Heart left ventricle (tissue), 16 donors: ENCODE data around the gene TMEM121B. TPM values are rescaled to one million over a fixed set of nuclear protein-coding genes. Genes with fewer than 3 reads are reported as not detected.

Experiments used
- ATAC-seq, 4 donors: fragments of 200-7000 bp; cut with Tn5 transposase; one replicate each; pipeline ENCODE4 v1.9.1; 2020 to 2022; ENCODE audit warnings: moderate library complexity in 4 of 4, mild to moderate bottlenecking in 3 of 4, moderate number of reproducible peaks in 1 of 4
- DNase-seq, 5 donors: peaks; one replicate each; pipeline ENCODE4 v3.0.0-alpha.2; 2020
- H3K27ac ChIP-seq, 12 donors: fragments of 200-600 bp; sonication (generic) in 4 of 12; one replicate each; pipeline versions ENCODE4 v1.5.0 to v1.8.0; 2016 to 2022; ENCODE audit warnings: mild to moderate bottlenecking in 2 of 12
- H3K27me3 ChIP-seq, 9 donors: fragments of 200-600 bp; sonication (generic) in 2 of 9; one replicate each; pipeline versions ENCODE4 v1.5.1 to v1.8.0; 2016 to 2022; ENCODE audit warnings: mild to moderate bottlenecking in 3 of 9
- H3K36me3 ChIP-seq, 9 donors: fragments of 200-600 bp; sonication (generic) in 2 of 9; one replicate each; pipeline versions ENCODE4 v1.5.0 to v1.8.0; 2018 to 2022; ENCODE audit warnings: mild to moderate bottlenecking in 2 of 9
- H3K4me1 ChIP-seq, 12 donors: fragments of 200-600 bp; sonication (generic) in 4 of 12; one replicate each; pipeline versions ENCODE4 v1.5.0 to v1.8.0; 2016 to 2022; ENCODE audit warnings: mild to moderate bottlenecking in 3 of 12
- H3K4me3 ChIP-seq, 12 donors: fragments of 200-600 bp; sonication (generic) in 4 of 12; one replicate each; pipeline versions ENCODE4 v1.5.0 to v1.8.0; 2017 to 2022; ENCODE audit warnings: mild to moderate bottlenecking in 9 of 12, moderate library complexity in 4 of 12
- H3K9me3 ChIP-seq, 12 donors: fragments of 200-600 bp; sonication (generic) in 4 of 12; one replicate each; pipeline versions ENCODE4 v1.5.0 to v1.8.0; 2016 to 2022; ENCODE audit warnings: mild to moderate bottlenecking in 1 of 12
- CTCF ChIP-seq, 12 donors: fragments of 200-600 bp; sonication (generic) in 4 of 12; IDR thresholded peaks; one replicate each; pipeline versions ENCODE4 v1.5.0 to v1.8.0; 2018 to 2022; ENCODE audit warnings: antibody characterized with exemption in 12 of 12, mild to moderate bottlenecking in 5 of 12
- POLR2A ChIP-seq, 2 donors: fragments of 450-650 bp; IDR thresholded peaks; one replicate each; pipeline ENCODE4 v1.6.1; 2017; ENCODE audit warnings: antibody characterized with exemption in 2 of 2, mild to moderate bottlenecking in 2 of 2, moderate library complexity in 2 of 2
- WGBS, 4 donors: extraction: QIAGEN DNeasy Blood & Tissue Kit in 2 of 4; methylation state at CpG; one replicate each; pipeline versions ENCODE4 v1.1.5 to v1.1.7; 2013 to 2018; 5-methylcytosine and 5-hydroxymethylcytosine counted together
- intact Hi-C, 10 donors: fragments of 100-400 bp; cut with DNase I; formaldehyde crosslinking; loops; one replicate each; pipeline versions ENCODE4 v1.11.1 to v1.14.2; 2022
- polyA plus RNA-seq, 2 donors: library from polyadenylated mRNA; stranded (reverse); fragments of 200-250 nt; gene quantifications; one replicate each; pipeline ENCODE4 v1.2.3, GENCODE V29; 2013
- total RNA-seq, 9 donors: library from RNA; depleted of rRNA in 2 of 9; stranded (reverse); fragments of >200 nt in 2 of 9; fragmentation: NEBNext Ultra II Directional in 3 of 9; extraction: Animal tissue kit (Norgen Biotek cat#: 25700) in 3 of 9; gene quantifications; one replicate each; pipeline versions ENCODE4 v1.1.0 to v1.2.4, GENCODE V29; 2016 to 2023
- donor health status: ischemic (EF 13 %, LVEDD 7.1; RV severe dilation, severe dysfunction).
- donor health status: healthy with polysubstance abuse.
- donor health status: DM: no; HTN: yes; CAD: no.
- donor health status: DM: no; HTN: no; CAD: no.
- donor health status: ischemic (EF 25% LVEDD 6.9; RV normal size, moderate dysfunction).
- donor health status: ischemic (EF 25% LVEDD 5.7; RV mildly dilated, moderate dysfunction).
- donor health status: healthy.
- donor health status: DM: yes; HTN: yes; CAD: no.
- donor health status: ischemic (EF 35%, LVEDD 5.7; RV mildly dilated, moderate dysfunction).
- donor health status: nonischemic (EF 11% LVEDD 7.7; RV severe dilation, severe dysfunction).
- donor health status: DM: yes; HTN: yes; CAD: no.
- donor health status: PGD.
- donor health status: ischemic (EF 29% LVEDD 5.4; RV normal size, mild dysfunction).
- donor health status: nonischemic (EF 23%, LVEDD 6.1; RV moderate dilation, normal function).

Gene TMEM121B
- total and polyA plus RNA-seq, 11 donors, result 0.49 to 3.3 (median 1.7) TPM

- peaks cover 0 to 13% (median 0%) of the 10 kb centered on the region in 9 donors for H3K27me3 ChIP-seq
- H3K9me3 ChIP-seq, result no peaks in the 10 kb centered on the region
- 0 to 1% (median 0%) methylated on average over 21 to 70 of the region's 70 CpGs for WGBS, 4 donors
- peak overlapping the region; percentile 55 to 79 (median 65) for H3K4me3 ChIP-seq
- ATAC-seq, result peak in 1 of 4 donors; percentile 17
- H3K36me3 ChIP-seq, result no peaks in the 10 kb centered on the region
- intact Hi-C loops, result loop anchor here in 4 of 10 donors (1.0 to 5.0 kb wide), 6 partner anchors 11 to 52 kb away; partner anchors contain the start of gene HDHD5 (in 2 of the 4)
- H3K4me1 ChIP-seq, result peaks cover 0 to 48% (median 19%) of the 10 kb centered on the region in 12 donors
- DNase-seq, result peak in 1 of 5 donors; percentile 64
- TF ChIP-seq CTCF (IDR thresholded peaks at IDR 0.05) (no peak), POLR2A (IDR thresholded peaks at IDR 0.05) (no peak)
- H3K27ac ChIP-seq, result peak overlapping the region; percentile 46 to 87 (median 64)
These were observed 388 bp downstream of the TMEM121B start for GRCh38 chr22:17120711-17121232.

- Histone ChIP-seq H3K27ac (peak overlapping the region in 1 of 12 donors; percentile 75), H3K27me3 (peaks cover 0 to 13% (median 0%) of the 10 kb centered on the region in 9 donors), H3K4me3 (peak overlapping the region in 8 of 12 donors; percentile 16 to 79 (median 63)), H3K36me3 (no peaks in the 10 kb centered on the region), H3K9me3 (no peaks in the 10 kb centered on the region), H3K4me1 (peaks cover 0 to 51% (median 19%) of the 10 kb centered on the region in 12 donors)
- ATAC-seq (peak in 3 of 4 donors; percentile 26 to 59 (median 51)), DNase-seq (peak; percentile 54 to 84 (median 74))
- intact Hi-C loops, result loop anchor here in 4 of 10 donors (2.0 to 5.0 kb wide), 5 partner anchors 37 to 53 kb away; partner anchors contain the start of gene HDHD5 (in 2 of the 4)
- TF ChIP-seq CTCF (IDR thresholded peaks at IDR 0.05) (no peak), POLR2A (IDR thresholded peaks at IDR 0.05) (no peak)
- WGBS, 4 donors, result 0 to 4% (median 3%) methylated on average over 18 to 45 of the region's 45 CpGs
These were observed 879 bp downstream of the TMEM121B start for GRCh38 chr22:17120281-17120680.

GRCh38 chr22:17119481-17120202, 1.5 kb downstream of the TMEM121B start:
- no peak overlapping the region for H3K27ac ChIP-seq
- H3K9me3 ChIP-seq, result no peaks in the 10 kb centered on the region
- DNase-seq, result peak in 2 of 5 donors; percentile 65 to 75
- WGBS, 4 donors, result 39 to 59% (median 43%) methylated on average over 26 to 63 of the region's 63 CpGs
- no peaks in the 10 kb centered on the region for H3K36me3 ChIP-seq
- intact Hi-C loops, result loop anchor here in 6 of 10 donors (2.0 to 5.0 kb wide), 7 partner anchors 38 to 53 kb away; partner anchors contain the start of gene HDHD5 (in 2 of the 6)
- peak; percentile 20 to 57 (median 44) for TF ChIP-seq CTCF (IDR thresholded peaks at IDR 0.05)
- no peak for TF ChIP-seq POLR2A (IDR thresholded peaks at IDR 0.05)
- peaks cover 0 to 57% (median 19%) of the 10 kb centered on the region in 12 donors for H3K4me1 ChIP-seq
- H3K4me3 ChIP-seq, result peak overlapping the region in 3 of 12 donors; percentile 3 to 74 (median 72)
- peak in 3 of 4 donors; percentile 31 to 41 (median 32) for ATAC-seq
- H3K27me3 ChIP-seq, result peaks cover 0 to 13% (median 0%) of the 10 kb centered on the region in 9 donors

GRCh38 chr22:17118342-17118741, 2.8 kb downstream of the TMEM121B start:
- WGBS, 4 donors, result 72 to 100% (median 74%) methylated on average over 2 to 4 of the region's 4 CpGs

More at GRCh38 chr22:17118342-17118741, 2.8 kb downstream of the TMEM121B start:
- Histone ChIP-seq H3K27ac (peak overlapping the region in 1 of 12 donors; percentile 88), H3K27me3 (peaks cover 0 to 13% (median 0%) of the 10 kb centered on the region in 9 donors), H3K4me3 (no peak overlapping the region), H3K9me3 (no peaks in the 10 kb centered on the region), H3K36me3 (no peaks in the 10 kb centered on the region), H3K4me1 (peaks cover 0 to 70% (median 19%) of the 10 kb centered on the region in 12 donors)
- DNase-seq (no peak), ATAC-seq (no peak)
- intact Hi-C loops, result loop anchor here in 3 of 10 donors (2.0 to 5.0 kb wide), 2 partner anchors 44 to 54 kb away; no protein-coding TSS in a partner anchor
- TF ChIP-seq POLR2A (IDR thresholded peaks at IDR 0.05) (no peak), CTCF (IDR thresholded peaks at IDR 0.05) (no peak)
